GM19397 (cell line): ENCODE results near the gene SPATS2L.

ENCODE experiments used
- ATAC-seq: cut with Tn5 transposase; IDR thresholded peaks from one replicate; pipeline ENCODE4 v1.9.1; 2021; ENCODE audit warnings: mild to moderate bottlenecking, moderate library complexity; ENCODE audit not compliant: unreplicated experiment

The SPATS2L gene

DNA sequence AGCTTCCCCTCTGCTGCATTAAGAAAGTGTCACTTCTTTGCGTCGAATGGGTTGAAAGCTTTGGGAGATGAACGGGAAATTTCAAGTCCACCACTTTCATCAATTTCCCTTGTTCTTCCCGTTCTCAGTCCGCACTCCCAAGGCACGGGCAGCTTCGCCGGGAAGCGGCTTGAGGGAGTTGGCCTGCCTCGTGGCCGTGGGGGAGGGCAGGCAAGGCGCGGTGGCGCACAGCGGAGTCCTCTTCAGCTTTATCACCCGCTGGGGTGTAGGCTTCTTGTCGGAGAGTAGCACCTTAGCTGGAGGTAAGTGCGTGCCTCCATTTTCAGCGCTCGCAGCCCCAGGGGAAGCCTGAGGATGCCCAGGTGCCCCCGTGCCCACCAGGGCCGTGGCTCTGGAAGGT lies 183.5 kb downstream of the SPATS2L start:
- no peak for ATAC-seq

DNA sequence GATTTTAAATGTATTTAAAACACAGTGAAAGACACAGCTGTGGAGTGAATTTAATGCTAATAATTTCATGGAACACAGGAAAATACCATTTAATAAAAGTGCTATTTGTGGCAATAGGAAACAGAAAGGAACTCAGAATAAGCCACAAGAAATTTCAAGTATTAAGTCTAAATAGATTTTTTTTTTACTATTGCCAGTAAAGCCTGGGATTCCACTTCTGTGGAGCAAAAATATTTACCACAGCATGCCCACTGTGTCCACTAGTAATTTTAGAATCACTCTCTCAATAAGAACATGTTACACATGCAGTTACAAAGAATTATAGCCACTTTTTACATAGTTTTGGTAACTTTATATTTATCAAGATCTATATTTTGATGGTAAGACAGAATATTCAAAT lies 186.2 kb downstream of the SPATS2L start:
- ATAC-seq, result no peak

DNA sequence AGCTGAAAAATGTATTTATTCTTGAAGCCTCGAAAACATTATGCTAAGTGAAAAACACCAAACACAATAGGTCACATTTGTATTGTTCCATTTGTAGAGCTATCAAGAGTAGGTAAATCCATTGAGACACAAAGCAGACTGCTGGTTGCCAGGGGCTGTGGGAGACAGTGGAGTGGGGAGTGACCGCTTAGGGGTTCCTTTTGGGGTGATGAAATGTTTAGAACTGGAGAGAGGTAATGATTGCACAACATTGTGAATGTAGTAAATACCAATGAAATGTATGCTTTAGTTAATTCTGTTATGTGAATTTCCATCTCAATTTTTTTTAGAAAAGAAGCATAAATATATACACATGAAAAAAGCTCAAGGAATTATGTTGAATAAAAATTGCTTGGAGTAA lies 187.6 kb downstream of the SPATS2L start:
- ATAC-seq, result no peak

DNA sequence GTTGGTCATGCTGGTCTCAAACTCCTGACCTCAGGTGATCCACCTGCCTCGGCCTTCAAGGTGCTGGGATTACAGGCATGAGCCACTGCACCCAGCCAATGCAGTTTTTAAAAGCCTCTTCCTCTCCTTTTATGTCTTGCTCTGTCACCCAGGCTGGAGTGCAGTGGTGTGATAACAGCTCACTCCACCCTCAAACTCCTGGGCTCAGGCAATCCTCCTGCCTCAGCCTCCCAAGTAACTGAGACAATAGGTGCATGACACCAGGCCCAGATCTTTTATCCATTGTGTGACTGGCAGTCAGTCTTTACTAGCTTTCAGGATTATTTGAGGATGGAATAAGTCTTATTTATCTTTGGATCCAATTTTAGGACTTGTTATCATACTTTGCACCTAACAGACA lies 190.2 kb downstream of the SPATS2L start:
- no peak for ATAC-seq

DNA sequence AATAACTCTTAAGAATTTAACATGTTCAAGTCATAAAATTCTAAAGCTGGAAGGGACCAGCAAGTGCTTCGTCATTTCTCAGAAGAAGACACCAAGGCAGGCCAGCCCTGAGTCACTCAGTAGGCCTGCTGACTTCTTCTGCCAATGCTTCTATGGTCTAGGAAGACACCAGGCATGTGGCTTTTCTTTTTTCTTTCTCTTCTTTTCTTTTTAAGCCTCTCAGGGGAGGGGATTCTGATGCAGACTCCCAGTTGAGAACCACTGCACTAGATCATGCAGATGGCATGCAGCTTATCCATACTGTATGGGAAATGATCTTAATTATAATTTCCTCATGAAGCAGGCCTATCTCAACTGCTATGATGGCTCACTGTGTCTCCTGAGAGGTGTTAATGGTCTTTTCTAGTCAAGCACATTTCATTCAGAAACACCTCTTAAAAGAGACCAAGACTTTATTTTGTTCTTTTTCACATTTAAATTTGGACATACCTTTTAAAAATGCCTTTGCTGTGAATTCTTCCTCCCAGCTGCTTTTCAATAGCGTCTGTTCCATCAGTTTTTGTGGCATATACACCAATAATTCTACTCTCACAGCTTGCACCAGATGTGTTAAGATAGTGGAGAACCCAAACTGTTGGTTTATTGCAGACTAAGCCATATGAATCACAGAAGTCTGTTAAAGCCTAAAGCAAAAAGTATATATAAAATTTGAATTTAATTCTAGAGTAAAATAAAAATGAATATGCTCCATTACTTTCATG lies 192.1 kb downstream of the SPATS2L start:
- no peak for ATAC-seq

DNA sequence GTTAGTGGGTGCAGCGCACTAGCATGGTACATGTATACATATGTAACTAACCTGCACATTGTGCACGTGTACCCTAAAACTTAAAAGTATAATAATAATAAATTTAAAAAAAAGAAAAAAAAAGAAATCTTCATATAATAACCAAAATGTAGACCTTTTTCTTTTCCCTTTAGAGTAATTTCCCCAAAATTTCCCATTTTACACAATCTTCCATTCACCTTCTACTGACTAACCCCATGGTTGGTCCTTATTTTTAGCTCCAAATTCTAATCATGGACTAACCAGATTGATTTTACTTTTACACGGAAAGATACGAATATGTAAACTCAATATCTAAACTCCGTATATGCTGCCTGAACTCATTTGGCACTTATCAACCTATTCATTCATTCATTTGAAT lies 195.7 kb downstream of the SPATS2L start:
- ATAC-seq, result no peak

DNA sequence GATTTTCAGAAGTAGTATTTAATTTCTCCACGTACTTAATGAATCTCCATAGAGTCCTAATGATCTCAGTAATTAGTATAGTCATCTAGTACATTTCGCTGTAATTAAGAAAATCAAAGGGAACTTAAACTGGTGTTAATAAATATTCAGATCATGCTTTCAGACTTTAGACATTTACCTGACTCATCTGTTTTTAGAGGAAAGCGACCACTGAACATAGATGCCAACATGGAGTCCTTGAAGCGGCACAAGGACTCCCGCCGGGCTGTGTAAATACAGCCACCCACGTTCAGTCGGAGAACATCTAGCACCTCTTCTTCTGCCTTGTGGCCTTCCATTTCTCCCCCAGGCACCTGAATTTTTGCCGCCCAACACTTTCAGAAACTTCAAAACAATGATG lies 200.2 kb downstream of the SPATS2L start:
- ATAC-seq, result no peak

DNA sequence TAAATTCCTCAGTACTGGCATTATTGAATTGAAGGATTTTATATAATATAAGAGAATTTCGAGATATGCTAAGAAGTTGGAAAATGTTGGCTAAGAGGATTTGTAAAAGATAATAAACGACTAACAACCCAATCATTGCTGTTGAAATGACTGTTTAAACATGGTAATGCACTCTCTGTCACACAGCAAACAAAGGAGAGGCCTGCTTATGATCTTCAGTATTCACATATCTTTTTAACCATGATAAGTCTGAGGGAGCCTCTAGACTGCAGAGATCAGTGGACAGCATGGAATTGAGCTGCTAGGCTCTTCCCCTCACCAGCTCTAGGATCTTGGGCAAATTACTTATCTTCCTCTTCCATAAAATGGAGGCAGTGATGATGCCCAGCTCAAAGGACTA lies 200.7 kb downstream of the SPATS2L start:
- no peak for ATAC-seq

DNA sequence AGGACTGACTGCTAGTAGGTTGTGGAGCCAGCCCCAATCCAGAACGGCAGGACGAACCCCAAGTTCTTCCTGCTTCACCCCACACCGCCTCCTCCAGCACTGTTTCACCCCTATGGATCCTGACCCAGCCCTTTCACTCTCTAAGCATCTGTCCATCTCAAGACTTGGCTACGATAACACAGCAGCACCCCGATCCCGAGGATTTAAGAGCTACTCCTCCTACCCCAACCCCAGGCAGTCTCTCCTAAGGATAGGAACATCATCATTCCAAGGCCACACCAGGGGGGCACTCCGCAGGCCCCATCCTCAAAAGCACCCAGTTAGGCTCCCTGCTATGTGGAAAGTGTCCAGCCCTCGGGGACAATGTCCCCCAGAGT lies 202.7 kb downstream of the SPATS2L start:
- no peak for ATAC-seq

DNA sequence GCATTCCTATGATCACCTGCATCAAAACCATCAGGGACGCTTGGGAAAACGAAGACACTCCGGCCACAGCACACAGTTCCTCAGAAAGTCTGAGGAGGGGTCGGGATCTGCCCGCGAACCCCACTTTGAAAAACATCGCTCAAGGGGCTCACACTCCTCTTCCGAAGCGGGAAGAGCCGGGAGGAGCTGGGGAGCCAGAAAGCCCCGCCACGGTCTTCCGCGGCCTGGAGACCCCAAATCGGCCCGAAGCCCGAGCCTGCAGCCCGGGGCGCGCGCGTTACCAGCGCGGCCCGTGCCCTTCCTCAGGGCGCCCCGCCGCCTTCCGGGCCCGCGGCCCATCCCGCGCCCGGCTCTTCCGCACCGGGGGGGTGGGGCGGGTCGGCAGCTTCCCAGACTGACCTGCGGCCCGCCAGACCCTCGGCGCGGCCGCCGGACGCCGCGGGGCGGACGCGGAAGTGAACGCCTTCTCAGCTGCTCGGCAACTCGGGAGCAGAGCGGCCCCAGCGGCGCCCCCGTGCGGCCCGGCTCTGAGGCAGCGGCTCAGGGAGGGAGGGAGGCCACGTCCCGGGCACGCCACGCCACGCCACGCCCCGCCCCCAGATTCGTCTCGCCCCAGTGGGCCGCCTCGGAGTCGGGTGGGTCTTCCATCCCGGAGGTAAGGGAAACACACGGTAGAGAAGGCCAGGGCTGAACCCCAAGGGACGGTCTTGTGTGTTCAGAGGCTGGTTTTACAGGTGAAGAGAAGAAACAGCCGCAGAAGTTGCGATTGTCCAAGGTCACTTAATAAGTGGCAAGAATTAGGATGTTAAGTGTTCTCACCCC lies 203.3 kb downstream of the SPATS2L start, which contains the start of gene KCTD18:
Gene KCTD18 (minus strand): TSS at position 457 of the 822 bp plus-strand sequence. CDS start 3,052 bp downstream, outside the sequence.
- peak; percentile 98 for ATAC-seq

DNA sequence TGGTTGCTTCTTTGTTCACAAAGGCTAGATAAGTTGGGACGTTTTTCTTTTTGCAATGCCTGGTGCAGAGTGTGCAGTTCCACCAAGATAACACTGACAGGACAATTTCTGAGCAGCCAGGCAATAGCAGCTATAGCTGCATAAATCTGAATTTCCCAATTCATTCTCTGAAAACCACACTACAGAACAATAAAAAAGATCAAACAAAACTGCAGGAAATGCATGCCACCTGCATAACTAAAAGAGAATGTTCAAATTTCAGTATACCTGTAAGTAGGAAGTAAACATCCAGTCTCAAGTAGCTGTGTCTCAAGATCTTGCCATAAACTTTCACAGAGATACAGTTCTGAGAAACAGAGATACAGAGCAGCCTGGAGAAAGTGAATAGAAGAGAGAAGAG lies 208.7 kb downstream of the SPATS2L start:
- ATAC-seq, result no peak

DNA sequence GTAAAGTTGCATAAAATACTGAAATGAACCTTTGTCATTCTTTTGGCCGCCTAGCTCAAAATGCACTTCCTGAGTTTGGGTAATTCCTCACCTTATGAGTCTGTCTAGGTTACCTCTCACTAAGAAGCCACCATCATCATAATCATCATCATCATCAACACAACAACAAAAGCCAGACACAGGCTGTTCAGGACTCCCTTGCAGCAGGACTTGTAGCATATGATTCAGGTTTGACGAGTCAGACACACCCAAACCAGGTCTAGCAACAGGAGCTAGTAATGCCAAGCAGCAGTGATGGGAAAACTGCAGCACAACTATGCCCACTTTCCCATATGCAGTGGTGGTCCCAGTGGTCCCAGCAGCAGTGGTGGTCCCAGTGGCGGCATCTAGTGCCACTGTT lies 216.7 kb downstream of the SPATS2L start:
- ATAC-seq, result no peak

DNA sequence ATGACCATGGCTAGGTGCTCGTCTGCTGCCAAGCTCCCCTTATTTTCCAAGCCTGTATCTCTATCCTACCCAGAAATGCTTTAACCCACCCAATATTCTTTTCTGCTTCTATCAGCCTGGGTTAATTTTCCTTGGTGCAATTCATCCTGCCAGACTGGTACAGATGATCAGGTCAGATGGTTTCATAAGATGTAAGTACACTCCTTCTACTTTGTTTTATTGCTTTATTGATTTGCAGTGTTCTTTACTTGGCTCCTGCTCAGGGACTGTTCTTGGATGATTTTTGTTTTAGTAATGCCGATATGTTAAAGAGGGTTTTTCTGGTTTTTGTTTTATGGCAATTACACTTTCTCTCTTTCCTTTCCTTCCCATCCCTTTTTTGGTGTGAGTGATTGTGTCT lies 217.1 kb downstream of the SPATS2L start:
- no peak for ATAC-seq

DNA sequence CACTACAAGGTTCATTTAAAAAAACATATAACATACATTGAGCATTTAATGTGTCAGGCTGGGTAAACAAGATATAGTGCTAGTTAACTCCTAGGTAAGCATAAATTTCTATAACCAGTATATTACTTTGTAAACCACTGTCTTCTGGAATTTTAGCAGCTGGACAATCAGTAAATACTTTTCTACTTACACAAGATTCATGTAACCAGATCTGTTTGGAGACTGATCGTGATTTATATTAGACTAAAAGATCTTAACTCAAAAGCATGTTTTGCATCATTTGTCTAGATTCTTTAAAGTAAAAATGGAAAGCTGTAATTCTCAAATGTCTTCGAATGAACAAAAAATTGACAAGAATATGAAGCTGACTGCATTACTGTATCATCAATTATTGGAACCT lies 218.6 kb downstream of the SPATS2L start:
- no peak for ATAC-seq

DNA sequence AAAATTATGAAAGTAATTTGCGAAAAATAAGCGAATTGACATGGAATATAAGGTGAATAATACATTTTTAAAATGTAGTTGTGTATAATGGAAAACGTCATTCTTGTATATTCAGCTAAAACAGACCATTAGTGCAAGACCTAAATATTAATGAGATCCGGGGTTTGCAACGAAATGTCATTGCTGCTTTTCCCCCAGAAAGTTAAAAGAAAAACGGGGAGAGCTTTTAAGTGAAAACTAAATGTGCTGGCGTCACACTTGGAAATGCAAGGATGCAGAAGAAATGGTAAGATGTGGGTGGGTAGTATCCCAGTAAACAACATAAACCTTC lies 219.0 kb downstream of the SPATS2L start:
- no peak for ATAC-seq

DNA sequence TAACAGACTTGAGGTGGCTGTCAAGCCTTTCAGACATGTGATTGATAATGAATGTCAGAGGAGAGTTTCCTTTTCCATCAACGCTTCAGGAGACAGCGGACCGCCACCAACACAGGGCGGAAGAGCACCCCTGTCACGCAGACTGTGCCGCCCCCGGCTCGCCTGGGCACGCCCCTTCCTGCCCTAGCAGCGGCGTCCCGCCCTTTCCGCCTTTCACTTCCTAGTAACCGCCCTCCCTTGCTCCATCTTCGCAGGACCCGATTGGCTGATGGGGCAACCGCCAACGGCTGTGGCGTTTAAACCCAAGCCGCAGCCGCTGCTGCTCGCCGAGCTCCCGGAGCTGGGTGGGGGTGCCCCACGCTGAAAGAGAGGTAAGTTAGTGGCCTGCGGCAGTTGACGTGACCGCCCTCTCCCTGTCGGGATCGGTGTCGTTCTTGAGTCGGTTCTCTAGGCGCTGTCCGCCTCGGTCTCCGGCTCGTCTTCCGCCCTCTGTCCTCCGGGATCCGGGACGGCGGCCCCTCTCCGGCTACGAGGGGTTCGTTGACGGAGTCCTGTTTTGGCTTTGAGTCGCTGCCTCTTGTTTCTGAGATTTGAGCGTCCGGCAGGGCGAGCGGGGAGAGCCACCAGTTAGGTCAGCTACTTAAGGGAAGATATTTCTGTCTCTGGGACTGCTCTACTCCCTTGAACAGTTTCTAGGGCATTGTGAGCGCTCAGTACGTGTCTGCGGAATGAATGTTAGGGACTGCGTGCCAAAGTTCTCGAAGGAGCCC lies 219.6 kb downstream of the SPATS2L start, which contains the start of gene SGO2:
Gene SGO2 (plus strand): TSS at position 326 of the 770 bp plus-strand sequence. CDS start 6,769 bp downstream, outside the sequence.
- peak; percentile 100 for ATAC-seq

DNA sequence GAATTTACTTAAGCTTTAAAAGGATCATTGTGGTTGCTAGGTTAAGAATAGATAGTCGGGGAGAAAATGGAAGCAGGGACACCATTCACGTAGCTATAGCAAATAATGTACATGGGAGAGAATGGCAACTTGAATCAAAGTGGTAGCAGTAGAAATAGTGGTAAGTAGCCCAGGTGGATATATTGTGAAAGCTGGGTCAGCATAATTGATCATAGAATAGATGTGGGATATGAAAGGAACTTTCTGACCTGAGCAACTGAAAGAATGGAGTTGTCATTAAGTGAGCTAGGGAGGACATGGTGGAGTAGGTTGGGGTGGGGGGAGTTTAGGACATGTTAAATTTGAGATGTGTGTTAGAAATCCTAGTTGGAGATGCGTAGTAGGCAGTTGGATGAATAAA lies 221.7 kb downstream of the SPATS2L start:
- no peak for ATAC-seq
